ENCODE measurements around the gene DNAH3. TPM values are rescaled to one million over a fixed set of nuclear protein-coding genes. Genes with fewer than 3 reads are reported as not detected.

DNAH3 gene
- total and polyA plus RNA-seq, 2 of the 8 experiments (the other 6 are each of a cell fraction or from before 2014, with no cell fraction given), result 0.57 to 0.71 TPM

GRCh38 chr16:21134053-21134452 lies 16.6 kb downstream of the DNAH3 start (continued):
- TF ChIP-seq NRF1 (IDR thresholded peaks at IDR 0.05; ENCODE audit: low read depth, low read length), result no peak
- TF ChIP-seq USF2 (IDR thresholded peaks at IDR 0.05; ENCODE audit: low read length), result no peak
- no peak for TF ChIP-seq CHD1 (IDR thresholded peaks at IDR 0.05; ENCODE audit: low read depth, low read length)
- no peak for TF ChIP-seq HDAC6 (IDR thresholded peaks at IDR 0.05; ENCODE audit: low read depth, low read length)
- no peak for TF ChIP-seq CBX5 (IDR thresholded peaks at IDR 0.05; ENCODE audit: low read depth, low read length)
- TF ChIP-seq CBX8 (IDR thresholded peaks at IDR 0.05; ENCODE audit: borderline replicate concordance, low read depth, low read length), result no peak
- no peak for TF ChIP-seq SP1 (IDR thresholded peaks at IDR 0.05; ENCODE audit: low read depth, low read length)
- no peak for TF ChIP-seq SAP30 (IDR thresholded peaks at IDR 0.05; ENCODE audit: insufficient read depth, insufficient replicate concordance, low read length)

Measured in H1 (cell line).